OCI-LY1 (cell line): ENCODE results near the gene RPL36.

Source experiments
- H2AFZ ChIP-seq: fragments of 200-600 bp; sonication (generic), shearing (Covaris generic); 2 replicates; pipeline ENCODE4 v1.6.0; 2014; ENCODE audit warnings: antibody characterized with exemption, mild to moderate bottlenecking, low read length
- H3F3A ChIP-seq: fragments of 200-600 bp; sonication (generic), shearing (Covaris generic); 2 replicates; pipeline ENCODE4 v1.6.0; 2014; ENCODE audit warnings: mild to moderate bottlenecking, antibody characterized with exemption, low read length, moderate library complexity; ENCODE audit not compliant: insufficient read depth
- H3K27ac ChIP-seq: fragments of 200-600 bp; sonication (generic); 2 replicates; pipeline ENCODE4 v1.5.1; 2014; ENCODE audit warnings: low read length, mixed run types, mild to moderate bottlenecking, low read depth; ENCODE audit not compliant: poor library complexity, severe bottlenecking
- H3K27me3 ChIP-seq: fragments of 200-600 bp; sonication (generic); 2 replicates; pipeline ENCODE4 v1.6.0; 2014; ENCODE audit warnings: antibody characterized with exemption, mild to moderate bottlenecking, low read length, moderate library complexity; ENCODE audit not compliant: insufficient read depth
- H3K36me3 ChIP-seq: fragments of 200-600 bp; sonication (generic); 2 replicates; pipeline ENCODE4 v1.6.1; 2014; ENCODE audit warnings: mild to moderate bottlenecking, antibody characterized with exemption, low read length, moderate library complexity, mixed read lengths; ENCODE audit not compliant: insufficient read depth
- H3K4me1 ChIP-seq: fragments of 200-600 bp; sonication (generic); 2 replicates; pipeline ENCODE4 v1.5.1; 2014; ENCODE audit warnings: mild to moderate bottlenecking, low read length, moderate library complexity; ENCODE audit not compliant: insufficient read depth, severe bottlenecking
- H3K4me2 ChIP-seq: fragments of 200-600 bp; sonication (generic), shearing (Covaris generic); 2 replicates; pipeline ENCODE4 v1.6.1; 2014; ENCODE audit warnings: low read length
- H3K4me3 ChIP-seq: fragments of 200-600 bp; sonication (generic); 2 replicates; pipeline ENCODE4 v1.5.1; 2014; ENCODE audit warnings: low read length, low read depth, mild to moderate bottlenecking, mixed read lengths; ENCODE audit not compliant: poor library complexity, severe bottlenecking
- H3K79me2 ChIP-seq: fragments of 200-600 bp; shearing (Covaris generic); 2 replicates; pipeline ENCODE4 v1.6.1; 2016; ENCODE audit warnings: mixed run types, low read length, mixed read lengths; ENCODE audit not compliant: insufficient read depth
- H3K9ac ChIP-seq: fragments of 200-600 bp; sonication (generic), shearing (Covaris generic); 2 replicates; pipeline ENCODE4 v1.6.1; 2014; ENCODE audit warnings: mild to moderate bottlenecking, low read length, mixed read lengths
- H3K9me2 ChIP-seq: fragments of 200-600 bp; sonication (generic), shearing (Covaris generic); 2 replicates; pipeline ENCODE4 v1.6.1; 2014; ENCODE audit warnings: low read depth, mild to moderate bottlenecking, low read length, mixed read lengths
- H3K9me3 ChIP-seq: fragments of 200-600 bp; shearing (Covaris generic); 2 replicates; pipeline ENCODE4 v1.6.1; 2014; ENCODE audit warnings: low read length, mixed read lengths
- H4K20me1 ChIP-seq: fragments of 200-600 bp; sonication (generic), shearing (Covaris generic); 2 replicates; pipeline ENCODE4 v1.6.0; 2016; ENCODE audit warnings: mild to moderate bottlenecking, low read length; ENCODE audit not compliant: insufficient read depth
- EZH2 ChIP-seq: fragments of 200-600 bp; sonication (generic), shearing (Covaris generic); IDR thresholded peaks from 2 replicates; pipeline ENCODE4 v1.8.0; 2017; ENCODE audit warnings: borderline replicate concordance, mixed run types, mild to moderate bottlenecking, antibody characterized with exemption, low read length, moderate library complexity, mixed read lengths
- TF ChIP-seq, protein P1 (sequence below): fragments of 200-600 bp; sonication (generic), shearing (Covaris generic); IDR thresholded peaks from 2 replicates; pipeline ENCODE4 v1.5.1; 2017; ENCODE audit warnings: mild to moderate bottlenecking, antibody characterized with exemption, low read length, moderate library complexity, mixed read lengths

Gene RPL36

DNA sequence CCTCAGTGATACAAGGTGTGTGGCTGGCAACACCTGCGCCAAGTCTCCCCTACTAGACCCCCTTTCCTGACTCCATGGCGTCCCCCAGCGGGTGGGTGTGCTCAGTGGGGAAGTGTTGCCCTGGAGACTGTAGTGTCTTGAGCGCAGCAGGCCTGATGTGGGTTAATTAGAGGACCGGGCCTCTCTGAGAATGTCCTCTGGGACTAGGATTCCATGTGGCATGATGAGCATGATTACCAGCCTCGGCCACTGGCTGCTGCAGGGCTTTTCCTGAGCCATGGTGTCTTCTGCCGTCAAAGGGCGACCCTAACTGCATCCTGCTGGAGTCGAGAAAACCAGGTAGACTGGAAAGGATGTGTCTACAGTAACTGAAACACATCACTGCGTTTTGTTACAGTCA, 37.8 kb upstream of the RPL36 start:
- Histone ChIP-seq H3K36me3 (peaks cover 91% of the 10 kb centered on the region), H3F3A (no peaks in the 10 kb centered on the region), H3K9ac (no peak overlapping the region), H3K9me2 (no peaks in the 10 kb centered on the region), H3K27ac (no peak overlapping the region), H3K4me1 (no peaks in the 10 kb centered on the region), H3K79me2 (no peaks in the 10 kb centered on the region), H3K4me2 (no peak overlapping the region), H2AFZ (no peak overlapping the region), H3K4me3 (no peak overlapping the region), H3K9me3 (no peaks in the 10 kb centered on the region), H4K20me1 (no peaks in the 10 kb centered on the region), H3K27me3 (no peaks in the 10 kb centered on the region)
- TF ChIP-seq, protein P1, sequence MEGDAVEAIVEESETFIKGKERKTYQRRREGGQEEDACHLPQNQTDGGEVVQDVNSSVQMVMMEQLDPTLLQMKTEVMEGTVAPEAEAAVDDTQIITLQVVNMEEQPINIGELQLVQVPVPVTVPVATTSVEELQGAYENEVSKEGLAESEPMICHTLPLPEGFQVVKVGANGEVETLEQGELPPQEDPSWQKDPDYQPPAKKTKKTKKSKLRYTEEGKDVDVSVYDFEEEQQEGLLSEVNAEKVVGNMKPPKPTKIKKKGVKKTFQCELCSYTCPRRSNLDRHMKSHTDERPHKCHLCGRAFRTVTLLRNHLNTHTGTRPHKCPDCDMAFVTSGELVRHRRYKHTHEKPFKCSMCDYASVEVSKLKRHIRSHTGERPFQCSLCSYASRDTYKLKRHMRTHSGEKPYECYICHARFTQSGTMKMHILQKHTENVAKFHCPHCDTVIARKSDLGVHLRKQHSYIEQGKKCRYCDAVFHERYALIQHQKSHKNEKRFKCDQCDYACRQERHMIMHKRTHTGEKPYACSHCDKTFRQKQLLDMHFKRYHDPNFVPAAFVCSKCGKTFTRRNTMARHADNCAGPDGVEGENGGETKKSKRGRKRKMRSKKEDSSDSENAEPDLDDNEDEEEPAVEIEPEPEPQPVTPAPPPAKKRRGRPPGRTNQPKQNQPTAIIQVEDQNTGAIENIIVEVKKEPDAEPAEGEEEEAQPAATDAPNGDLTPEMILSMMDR, result no peak
- TF ChIP-seq EZH2, result no peak

DNA sequence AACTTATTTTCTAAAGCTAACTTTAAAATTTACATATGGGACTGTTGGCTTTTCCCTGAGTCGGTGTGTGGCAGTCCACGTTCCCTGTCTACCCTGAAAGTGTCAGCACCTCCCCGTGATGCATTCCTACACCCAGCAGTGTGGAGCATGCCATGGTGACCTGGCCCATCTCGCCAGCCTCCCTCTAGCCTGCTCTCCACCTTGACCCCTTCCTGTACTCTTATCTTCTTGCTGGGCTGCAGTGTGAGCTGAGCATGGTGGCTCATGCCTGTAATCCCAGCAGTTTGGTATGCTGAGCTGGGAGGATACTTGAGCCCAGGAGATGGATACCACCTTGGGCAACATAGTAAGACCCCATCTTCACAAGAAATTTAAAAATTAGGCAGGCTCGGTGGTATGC, 35.2 kb upstream of the RPL36 start:
- Histone ChIP-seq H4K20me1 (no peaks in the 10 kb centered on the region), H3K9me2 (no peaks in the 10 kb centered on the region), H3K27me3 (no peaks in the 10 kb centered on the region), H3K4me2 (no peak overlapping the region), H3K4me1 (no peaks in the 10 kb centered on the region), H3K79me2 (no peaks in the 10 kb centered on the region), H3K36me3 (peaks cover 96% of the 10 kb centered on the region), H3K9ac (no peak overlapping the region), H3K27ac (no peak overlapping the region), H2AFZ (no peak overlapping the region), H3K9me3 (no peaks in the 10 kb centered on the region), H3F3A (no peaks in the 10 kb centered on the region), H3K4me3 (no peak overlapping the region)
- TF ChIP-seq, protein P1, result no peak
- no peak for TF ChIP-seq EZH2

DNA sequence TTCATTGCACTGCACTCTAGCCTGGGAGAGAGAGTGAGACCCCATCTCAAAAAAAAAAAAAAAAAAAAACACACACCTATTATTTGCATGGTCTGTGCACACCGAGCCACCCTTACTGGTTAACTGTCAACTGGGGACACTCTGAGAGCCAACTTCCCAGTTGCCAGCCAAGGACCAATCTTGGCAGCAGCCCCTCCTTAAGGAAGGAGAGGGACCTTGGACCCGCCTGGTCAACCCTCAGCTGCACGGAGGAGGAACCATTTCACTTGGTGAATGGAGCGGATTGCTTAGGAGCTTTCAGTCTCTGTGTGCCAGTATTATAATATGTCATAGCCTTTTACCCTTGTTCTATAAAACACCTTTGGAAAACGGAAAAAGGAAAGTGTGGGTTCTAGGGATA, 34.7 kb upstream of the RPL36 start:
- Histone ChIP-seq H3K4me2 (no peak overlapping the region), H3K4me3 (no peak overlapping the region), H3K9me2 (no peaks in the 10 kb centered on the region), H4K20me1 (no peaks in the 10 kb centered on the region), H2AFZ (no peak overlapping the region), H3K27ac (no peak overlapping the region), H3K79me2 (no peaks in the 10 kb centered on the region), H3K9ac (no peak overlapping the region), H3K4me1 (no peaks in the 10 kb centered on the region), H3K9me3 (no peaks in the 10 kb centered on the region), H3K27me3 (no peaks in the 10 kb centered on the region), H3K36me3 (peaks cover 96% of the 10 kb centered on the region), H3F3A (no peaks in the 10 kb centered on the region)
- TF ChIP-seq EZH2, result no peak
- TF ChIP-seq, protein P1, result no peak
